ENCODE data around the gene HOXA7.

GRCh38 chr7:27113991-27114769 lies 42.3 kb downstream of the HOXA7 start:
- TF ChIP-seq POLR2A (IDR thresholded peaks at IDR 0.05; ENCODE audit: low read depth, low read length) (no peak), POLR2AphosphoS5 (IDR thresholded peaks at IDR 0.05; ENCODE audit: low read depth, low read length) (no peak), TAF1 (IDR thresholded peaks at IDR 0.05; ENCODE audit: low read depth, low read length) (no peak), PAX5 (IDR thresholded peaks at IDR 0.05; ENCODE audit: insufficient read depth, low read length, severe bottlenecking) (no peak), POU2F2 (IDR thresholded peaks at IDR 0.05; ENCODE audit: low read depth, low read length) (no peak)
